GM21390 (cell line): ENCODE data around the gene ACP6.
"Not testable (repeated sequence)": the region's sequence is repeated elsewhere in the genome, so short reads cannot be mapped to it uniquely, and the experiment has no call there.

Experiments
- ATAC-seq: cut with Tn5 transposase; IDR thresholded peaks from one replicate; pipeline ENCODE4 v1.9.1; 2021; ENCODE audit not compliant: unreplicated experiment

ACP6 gene

GRCh38 chr1:147670319-147671001 lies at the start of gene ACP6:
TSS of gene ACP6 (minus strand) at chr1:147670524. CDS start at chr1:147670048, 476 bp downstream.
- peak; percentile 94 for ATAC-seq

- ATAC-seq = no peak
Observed at GRCh38 chr1:147719711-147720225, 49.4 kb upstream of the ACP6 start.

- ATAC-seq = no peak
Observed at GRCh38 chr1:147719029-147719698, 48.8 kb upstream of the ACP6 start.

GRCh38 chr1:147717706-147718097 lies 47.4 kb upstream of the ACP6 start:
- ATAC-seq = no peak

GRCh38 chr1:147717051-147717705 lies 46.9 kb upstream of the ACP6 start:
- no peak for ATAC-seq

- ATAC-seq = no peak
Observed at GRCh38 chr1:147712605-147713004, 42.3 kb upstream of the ACP6 start.

GRCh38 chr1:147700042-147701006 lies 30.0 kb upstream of the ACP6 start:
- no peak for ATAC-seq

GRCh38 chr1:147699686-147700041 lies 29.3 kb upstream of the ACP6 start:
- no peak for ATAC-seq

GRCh38 chr1:147683163-147683763 lies 12.9 kb upstream of the ACP6 start:
- ATAC-seq = no peak

GRCh38 chr1:147680608-147681235 lies 10.4 kb upstream of the ACP6 start:
- not testable (repeated sequence) for ATAC-seq

GRCh38 chr1:147677681-147678080 lies 7.4 kb upstream of the ACP6 start:
- not testable (repeated sequence) for ATAC-seq

GRCh38 chr1:147676311-147677085 lies 6.2 kb upstream of the ACP6 start:
- no peak for ATAC-seq

- ATAC-seq = no peak
Observed at GRCh38 chr1:147673816-147674215, 3.5 kb upstream of the ACP6 start.

- no peak for ATAC-seq
Observed at GRCh38 chr1:147673406-147673805, 3.1 kb upstream of the ACP6 start.

GRCh38 chr1:147669469-147670318 lies 630 bp downstream of the ACP6 start:
- ATAC-seq = peak; percentile 28

GRCh38 chr1:147665521-147665920 lies 4.8 kb downstream of the ACP6 start:
- no peak for ATAC-seq

GRCh38 chr1:147664206-147664605 lies 6.1 kb downstream of the ACP6 start:
- no peak for ATAC-seq

GRCh38 chr1:147654511-147654910 lies 15.8 kb downstream of the ACP6 start:
- ATAC-seq = no peak
